Measurements from ENCODE around the gene STRA6. TPM values are rescaled to one million over a fixed set of nuclear protein-coding genes. Genes with fewer than 3 reads are reported as not detected.
A peak's percentile ranks its signal among the peaks of the same experiment; 100 is the strongest.

STRA6 gene
- polyA plus RNA-seq, 1 experiment = 10.9 TPM

DNA sequence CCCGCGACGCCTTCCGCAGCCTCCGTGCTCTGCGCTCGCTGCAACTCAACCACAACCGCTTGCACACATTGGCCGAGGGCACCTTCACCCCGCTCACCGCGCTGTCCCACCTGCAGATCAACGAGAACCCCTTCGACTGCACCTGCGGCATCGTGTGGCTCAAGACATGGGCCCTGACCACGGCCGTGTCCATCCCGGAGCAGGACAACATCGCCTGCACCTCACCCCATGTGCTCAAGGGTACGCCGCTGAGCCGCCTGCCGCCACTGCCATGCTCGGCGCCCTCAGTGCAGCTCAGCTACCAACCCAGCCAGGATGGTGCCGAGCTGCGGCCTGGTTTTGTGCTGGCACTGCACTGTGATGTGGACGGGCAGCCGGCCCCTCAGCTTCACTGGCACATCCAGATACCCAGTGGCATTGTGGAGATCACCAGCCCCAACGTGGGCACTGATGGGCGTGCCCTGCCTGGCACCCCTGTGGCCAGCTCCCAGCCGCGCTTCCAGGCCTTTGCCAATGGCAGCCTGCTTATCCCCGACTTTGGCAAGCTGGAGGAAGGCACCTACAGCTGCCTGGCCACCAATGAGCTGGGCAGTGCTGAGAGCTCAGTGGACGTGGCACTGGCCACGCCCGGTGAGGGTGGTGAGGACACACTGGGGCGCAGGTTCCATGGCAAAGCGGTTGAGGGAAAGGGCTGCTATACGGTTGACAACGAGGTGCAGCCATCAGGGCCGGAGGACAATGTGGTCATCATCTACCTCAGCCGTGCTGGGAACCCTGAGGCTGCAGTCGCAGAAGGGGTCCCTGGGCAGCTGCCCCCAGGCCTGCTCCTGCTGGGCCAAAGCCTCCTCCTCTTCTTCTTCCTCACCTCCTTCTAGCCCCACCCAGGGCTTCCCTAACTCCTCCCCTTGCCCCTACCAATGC lies 27.1 kb downstream of the STRA6 start:
- TF ChIP-seq, protein P1, sequence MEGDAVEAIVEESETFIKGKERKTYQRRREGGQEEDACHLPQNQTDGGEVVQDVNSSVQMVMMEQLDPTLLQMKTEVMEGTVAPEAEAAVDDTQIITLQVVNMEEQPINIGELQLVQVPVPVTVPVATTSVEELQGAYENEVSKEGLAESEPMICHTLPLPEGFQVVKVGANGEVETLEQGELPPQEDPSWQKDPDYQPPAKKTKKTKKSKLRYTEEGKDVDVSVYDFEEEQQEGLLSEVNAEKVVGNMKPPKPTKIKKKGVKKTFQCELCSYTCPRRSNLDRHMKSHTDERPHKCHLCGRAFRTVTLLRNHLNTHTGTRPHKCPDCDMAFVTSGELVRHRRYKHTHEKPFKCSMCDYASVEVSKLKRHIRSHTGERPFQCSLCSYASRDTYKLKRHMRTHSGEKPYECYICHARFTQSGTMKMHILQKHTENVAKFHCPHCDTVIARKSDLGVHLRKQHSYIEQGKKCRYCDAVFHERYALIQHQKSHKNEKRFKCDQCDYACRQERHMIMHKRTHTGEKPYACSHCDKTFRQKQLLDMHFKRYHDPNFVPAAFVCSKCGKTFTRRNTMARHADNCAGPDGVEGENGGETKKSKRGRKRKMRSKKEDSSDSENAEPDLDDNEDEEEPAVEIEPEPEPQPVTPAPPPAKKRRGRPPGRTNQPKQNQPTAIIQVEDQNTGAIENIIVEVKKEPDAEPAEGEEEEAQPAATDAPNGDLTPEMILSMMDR (IDR thresholded peaks at IDR 0.05; ENCODE audit: insufficient read depth, low read depth, low read length) = no peak
- ChIA-PET POLR2A (no interaction called here), CTCF (interaction anchor here (0.8 to 1.3 kb wide), 5 partner anchors 41 to 147 kb away, joined by 3 to 4 read pairs (median 3); no protein-coding TSS in a partner anchor)
- no peak overlapping the region for H3K4me3 ChIP-seq (ENCODE audit: low read depth, low read length)
- no peaks in the 10 kb centered on the region for H3K27me3 ChIP-seq (ENCODE audit: control insufficient read depth, insufficient read depth, low read length)
- H3K36me3 ChIP-seq (ENCODE audit: control insufficient read depth, insufficient read depth, low read length) = no peaks in the 10 kb centered on the region; the same call in 1 of the 2 replicates
- no peak for DNase-seq (ENCODE audit: low read depth)

DNA sequence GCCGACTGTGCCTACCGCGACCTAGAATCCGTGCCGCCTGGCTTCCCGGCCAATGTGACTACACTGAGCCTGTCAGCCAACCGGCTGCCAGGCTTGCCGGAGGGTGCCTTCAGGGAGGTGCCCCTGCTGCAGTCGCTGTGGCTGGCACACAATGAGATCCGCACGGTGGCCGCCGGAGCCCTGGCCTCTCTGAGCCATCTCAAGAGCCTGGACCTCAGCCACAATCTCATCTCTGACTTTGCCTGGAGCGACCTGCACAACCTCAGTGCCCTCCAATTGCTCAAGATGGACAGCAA lies 27.7 kb downstream of the STRA6 start:
- no peaks in the 10 kb centered on the region for H3K27me3 ChIP-seq (ENCODE audit: control insufficient read depth, insufficient read depth, low read length)
- peak overlapping the region; percentile 39; the same call in 1 of the 2 replicates for H3K4me3 ChIP-seq (ENCODE audit: low read depth, low read length)
- no peaks in the 10 kb centered on the region; the same call in 1 of the 2 replicates for H3K36me3 ChIP-seq (ENCODE audit: control insufficient read depth, insufficient read depth, low read length)
- CTCF ChIA-PET = interaction anchor here (0.6 to 1.3 kb wide), 5 partner anchors 42 to 148 kb away, joined by 3 to 4 read pairs (median 3); no protein-coding TSS in a partner anchor
- no peak for DNase-seq (ENCODE audit: low read depth)
- POLR2A ChIA-PET = no interaction called here
- TF ChIP-seq, protein P1 (IDR thresholded peaks at IDR 0.05; ENCODE audit: insufficient read depth, low read depth, low read length) = no peak

DNA sequence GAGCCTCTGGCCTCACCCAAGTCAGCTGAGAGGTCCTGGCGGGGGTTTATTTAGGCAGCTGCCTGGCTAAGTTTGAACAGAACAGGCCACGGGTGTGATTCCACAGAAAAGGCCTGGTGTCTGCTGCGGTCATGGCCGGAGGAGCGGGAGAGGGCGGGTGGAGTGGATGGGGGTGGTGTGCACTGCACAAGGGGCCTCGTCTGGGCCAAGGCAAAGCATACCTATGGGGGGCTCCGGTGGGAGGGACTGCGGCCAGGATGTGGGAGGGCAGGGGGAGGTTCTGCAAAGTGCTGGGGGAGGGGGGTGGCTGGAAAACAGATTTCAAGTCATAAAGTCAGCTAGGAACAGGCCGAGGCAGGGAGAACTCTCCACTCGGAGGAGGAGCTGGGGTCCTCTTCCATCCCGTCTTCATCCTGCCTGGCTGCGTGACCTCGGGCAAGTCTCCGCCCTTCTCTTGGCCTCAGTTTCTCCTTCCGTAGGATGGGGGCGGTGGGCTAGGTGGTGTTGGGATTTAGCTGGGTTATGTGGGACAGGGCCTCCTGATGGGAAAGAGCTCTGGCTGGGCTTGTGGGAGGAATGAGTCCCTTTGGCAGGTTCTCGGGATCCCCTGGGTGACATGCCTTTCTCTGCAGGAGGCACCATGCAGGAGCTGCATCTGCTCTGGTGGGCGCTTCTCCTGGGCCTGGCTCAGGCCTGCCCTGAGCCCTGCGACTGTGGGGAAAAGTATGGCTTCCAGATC lies 28.2 kb downstream of the STRA6 start:
- Histone ChIP-seq H3K36me3 (ENCODE audit: control insufficient read depth, insufficient read depth, low read length) (no peaks in the 10 kb centered on the region; the same call in 1 of the 2 replicates), H3K4me3 (ENCODE audit: low read depth, low read length) (peak overlapping the region; percentile 39), H3K27me3 (ENCODE audit: control insufficient read depth, insufficient read depth, low read length) (no peaks in the 10 kb centered on the region)
- TF ChIP-seq, protein P1 (IDR thresholded peaks at IDR 0.05; ENCODE audit: insufficient read depth, low read depth, low read length) = no peak
- ChIA-PET POLR2A (no interaction called here), CTCF (interaction anchor here (0.6 to 2.1 kb wide), 7 partner anchors 40 to 148 kb away, joined by 3 to 5 read pairs (median 4); no protein-coding TSS in a partner anchor)
- no peak for DNase-seq (ENCODE audit: low read depth)

DNA sequence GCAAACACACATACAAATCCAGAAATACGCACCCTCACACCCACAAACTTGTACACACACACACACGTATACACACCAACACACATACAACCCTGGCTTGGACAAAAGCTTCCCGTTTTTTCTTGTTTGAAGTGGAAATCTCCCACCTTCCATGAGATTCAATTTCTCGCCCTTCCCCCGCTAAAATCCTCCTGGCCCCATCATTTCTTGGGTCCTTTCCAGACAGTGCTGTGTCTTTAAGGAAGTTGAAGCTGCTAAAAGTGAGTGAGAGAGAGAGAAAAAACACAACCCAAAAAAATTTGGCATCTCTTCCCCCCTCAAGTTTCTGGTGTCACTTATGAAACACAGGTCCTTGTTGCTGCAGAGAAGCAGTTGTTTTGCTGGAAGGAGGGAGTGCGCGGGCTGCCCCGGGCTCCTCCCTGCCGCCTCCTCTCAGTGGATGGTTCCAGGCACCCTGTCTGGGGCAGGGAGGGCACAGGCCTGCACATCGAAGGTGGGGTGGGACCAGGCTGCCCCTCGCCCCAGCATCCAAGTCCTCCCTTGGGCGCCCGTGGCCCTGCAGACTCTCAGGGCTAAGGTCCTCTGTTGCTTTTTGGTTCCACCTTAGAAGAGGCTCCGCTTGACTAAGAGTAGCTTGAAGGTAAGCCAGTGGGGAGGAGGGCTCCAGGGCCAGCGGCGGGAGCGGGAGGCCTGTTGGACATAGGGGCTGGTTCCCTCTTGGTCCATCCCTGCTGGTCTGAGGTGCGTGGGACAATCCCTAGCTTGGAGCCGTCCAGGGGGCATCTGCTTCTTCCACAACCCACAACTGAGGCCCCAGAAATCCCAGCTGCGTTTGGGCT lies 29.0 kb downstream of the STRA6 start, which contains the start of gene ISLR:
ISLR (plus strand) TSS at position 331 of the 839 bp plus-strand sequence. CDS start 1,149 bp downstream, outside the sequence.
- peak; percentile 51 for DNase-seq (ENCODE audit: low read depth)
- no peaks in the 10 kb centered on the region for H3K27me3 ChIP-seq (ENCODE audit: control insufficient read depth, insufficient read depth, low read length)
- TF ChIP-seq, protein P1 (IDR thresholded peaks at IDR 0.05; ENCODE audit: insufficient read depth, low read depth, low read length) = no peak
- no peaks in the 10 kb centered on the region; the same call in 1 of the 2 replicates for H3K36me3 ChIP-seq (ENCODE audit: control insufficient read depth, insufficient read depth, low read length)
- peak within 1 kb of the TSS; percentile 39 for H3K4me3 ChIP-seq (ENCODE audit: low read depth, low read length)
- CTCF ChIA-PET = interaction anchor here (0.9 to 2.1 kb wide), 6 partner anchors 28 to 146 kb away, joined by 3 to 5 read pairs (median 4); no protein-coding TSS in a partner anchor
- POLR2A ChIA-PET = interaction anchor here (0.7 kb wide), 1 partner anchor 22 kb away, joined by 3 read pairs; no protein-coding TSS in a partner anchor

Data from BJ (cell line).